ENCODE data around the gene USP22.

USP22 gene

GRCh38 chr17:21046216-21046615 lies 3.4 kb upstream of the USP22 start:
- DNase-seq (ENCODE audit: low read depth) = no peak

- no peak for DNase-seq (ENCODE audit: low read depth)
These were observed 2.2 kb upstream of the USP22 start for GRCh38 chr17:21044971-21045370.

- peak; percentile 96 for DNase-seq (ENCODE audit: low read depth)
These were observed 753 bp upstream of the USP22 start for GRCh38 chr17:21043296-21044232.

- peak; percentile 61 for DNase-seq (ENCODE audit: low read depth)
These were observed 912 bp downstream of the USP22 start for GRCh38 chr17:21041741-21042457.

- no peak for DNase-seq (ENCODE audit: low read depth)
These were observed 2.8 kb downstream of the USP22 start for GRCh38 chr17:21039839-21040575.

GRCh38 chr17:21037117-21037803 lies 5.6 kb downstream of the USP22 start:
- DNase-seq (ENCODE audit: low read depth) = no peak

- no peak for DNase-seq (ENCODE audit: low read depth)
These were observed 6.4 kb downstream of the USP22 start for GRCh38 chr17:21036361-21036881.

- no peak for DNase-seq (ENCODE audit: low read depth)
These were observed 7.4 kb downstream of the USP22 start for GRCh38 chr17:21035406-21035805.

GRCh38 chr17:21034340-21035235 lies 8.2 kb downstream of the USP22 start:
- no peak for DNase-seq (ENCODE audit: low read depth)

- no peak for DNase-seq (ENCODE audit: low read depth)
These were observed 9.5 kb downstream of the USP22 start for GRCh38 chr17:21033350-21033749.

- DNase-seq (ENCODE audit: low read depth) = no peak
These were observed 10.9 kb downstream of the USP22 start for GRCh38 chr17:21031756-21032396.

- DNase-seq (ENCODE audit: low read depth) = no peak
These were observed 12.4 kb downstream of the USP22 start for GRCh38 chr17:21030375-21030774.

- no peak for DNase-seq (ENCODE audit: low read depth)
These were observed 13.3 kb downstream of the USP22 start for GRCh38 chr17:21029515-21029914.

- DNase-seq (ENCODE audit: low read depth) = no peak
These were observed 13.8 kb downstream of the USP22 start for GRCh38 chr17:21029036-21029435.

GRCh38 chr17:21028192-21028591 lies 14.6 kb downstream of the USP22 start:
- DNase-seq (ENCODE audit: low read depth) = no peak

GRCh38 chr17:21027031-21027430 lies 15.8 kb downstream of the USP22 start:
- DNase-seq (ENCODE audit: low read depth) = no peak

- DNase-seq (ENCODE audit: low read depth) = no peak
These were observed 17.4 kb downstream of the USP22 start for GRCh38 chr17:21025451-21025850.

GRCh38 chr17:21024024-21024423 lies 18.8 kb downstream of the USP22 start:
- DNase-seq (ENCODE audit: low read depth) = no peak

- DNase-seq (ENCODE audit: low read depth) = no peak
These were observed 21.5 kb downstream of the USP22 start for GRCh38 chr17:21021208-21021803.

- DNase-seq (ENCODE audit: low read depth) = no peak
These were observed 22.2 kb downstream of the USP22 start for GRCh38 chr17:21020622-21021021.
